ENCODE results near the gene HSD3B7.

HSD3B7 gene

GRCh38 chr16:30983898-30984610 is 953 bp upstream of the HSD3B7 start:
- DNase-seq = no peak

GRCh38 chr16:30985401-30986128 is 558 bp downstream of the HSD3B7 start:
- no peak for DNase-seq

DNA sequence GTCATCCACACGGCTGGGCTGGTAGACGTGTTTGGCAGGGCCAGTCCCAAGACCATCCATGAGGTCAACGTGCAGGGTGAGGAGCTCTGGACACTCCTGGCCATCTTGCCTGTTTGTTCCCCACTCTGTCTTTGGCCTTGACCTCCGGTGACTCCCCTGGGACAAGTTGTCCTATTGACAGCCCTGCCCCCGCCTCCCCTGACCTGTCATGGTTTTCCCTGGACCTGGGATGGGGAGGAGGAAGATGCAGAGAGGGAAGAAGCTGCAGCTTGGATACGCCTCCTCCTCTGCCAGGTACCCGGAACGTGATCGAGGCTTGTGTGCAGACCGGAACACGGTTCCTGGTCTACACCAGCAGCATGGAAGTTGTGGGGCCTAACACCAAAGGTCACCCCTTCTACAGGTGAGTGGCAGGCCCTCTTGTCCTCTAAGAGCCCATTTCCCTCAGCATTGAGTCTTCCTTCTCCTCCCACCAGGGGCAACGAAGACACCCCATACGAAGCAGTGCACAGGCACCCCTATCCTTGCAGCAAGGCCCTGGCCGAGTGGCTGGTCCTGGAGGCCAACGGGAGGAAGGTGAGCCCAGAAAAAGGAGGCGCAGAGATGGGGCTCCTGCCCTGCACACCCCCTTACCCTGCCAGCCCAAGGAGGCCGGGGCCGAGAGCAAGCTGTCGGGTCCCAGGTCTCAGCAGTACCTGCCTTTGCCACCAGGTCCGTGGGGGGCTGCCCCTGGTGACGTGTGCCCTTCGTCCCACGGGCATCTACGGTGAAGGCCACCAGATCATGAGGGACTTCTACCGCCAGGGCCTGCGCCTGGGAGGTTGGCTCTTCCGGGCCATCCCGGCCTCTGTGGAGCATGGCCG is 1.4 kb downstream of the HSD3B7 start:
- DNase-seq = no peak

DNA sequence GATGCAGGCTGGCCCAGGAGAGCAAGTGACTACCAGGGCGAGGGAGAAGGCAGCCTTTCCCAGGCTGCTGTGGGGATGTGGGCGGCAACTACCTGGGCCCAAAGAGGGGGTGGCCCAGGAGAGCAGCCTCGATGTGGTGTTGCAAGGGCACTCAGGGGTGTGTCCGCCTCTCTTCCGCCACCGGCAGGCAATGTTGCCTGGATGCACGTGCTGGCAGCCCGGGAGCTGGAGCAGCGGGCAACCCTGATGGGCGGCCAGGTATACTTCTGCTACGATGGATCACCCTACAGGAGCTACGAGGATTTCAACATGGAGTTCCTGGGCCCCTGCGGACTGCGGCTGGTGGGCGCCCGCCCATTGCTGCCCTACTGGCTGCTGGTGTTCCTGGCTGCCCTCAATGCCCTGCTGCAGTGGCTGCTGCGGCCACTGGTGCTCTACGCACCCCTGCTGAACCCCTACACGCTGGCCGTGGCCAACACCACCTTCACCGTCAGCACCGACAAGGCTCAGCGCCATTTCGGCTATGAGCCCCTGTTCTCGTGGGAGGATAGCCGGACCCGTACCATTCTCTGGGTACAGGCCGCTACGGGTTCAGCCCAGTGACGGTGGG is 2.7 kb downstream of the HSD3B7 start:
- no peak for DNase-seq

GRCh38 chr16:30989469-30990047 is 4.6 kb downstream of the HSD3B7 start:
- DNase-seq = no peak

DNA sequence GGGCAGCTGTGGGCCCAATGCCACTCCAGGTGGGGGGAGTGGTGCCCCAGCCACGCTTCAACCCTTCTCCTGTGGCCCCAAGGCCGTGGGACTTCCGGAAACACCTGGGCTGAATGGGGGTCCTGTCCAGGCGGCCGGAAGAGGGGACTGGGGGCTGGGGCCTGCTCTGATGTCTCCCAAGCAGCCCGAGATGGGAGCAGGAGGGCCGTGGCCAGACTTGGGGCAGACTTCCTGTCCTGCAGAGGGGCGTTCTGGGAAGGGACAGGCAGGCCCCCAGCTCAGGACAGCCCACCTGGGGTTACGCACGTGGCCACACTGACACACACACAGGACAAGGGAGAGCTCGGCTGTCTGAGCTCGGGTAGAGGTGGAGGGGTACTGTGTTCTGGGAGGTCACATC is 5.1 kb downstream of the HSD3B7 start:
- no peak for DNase-seq

GRCh38 chr16:30991052-30991451 is 6.0 kb downstream of the HSD3B7 start:
- DNase-seq = no peak

GRCh38 chr16:30992276-30992780 is 7.3 kb downstream of the HSD3B7 start:
- no peak for DNase-seq

- no peak for DNase-seq
Observed at GRCh38 chr16:30992931-30993816, 8.2 kb downstream of the HSD3B7 start.

GRCh38 chr16:30995927-30996323 is 10.9 kb downstream of the HSD3B7 start:
- no peak for DNase-seq

DNA sequence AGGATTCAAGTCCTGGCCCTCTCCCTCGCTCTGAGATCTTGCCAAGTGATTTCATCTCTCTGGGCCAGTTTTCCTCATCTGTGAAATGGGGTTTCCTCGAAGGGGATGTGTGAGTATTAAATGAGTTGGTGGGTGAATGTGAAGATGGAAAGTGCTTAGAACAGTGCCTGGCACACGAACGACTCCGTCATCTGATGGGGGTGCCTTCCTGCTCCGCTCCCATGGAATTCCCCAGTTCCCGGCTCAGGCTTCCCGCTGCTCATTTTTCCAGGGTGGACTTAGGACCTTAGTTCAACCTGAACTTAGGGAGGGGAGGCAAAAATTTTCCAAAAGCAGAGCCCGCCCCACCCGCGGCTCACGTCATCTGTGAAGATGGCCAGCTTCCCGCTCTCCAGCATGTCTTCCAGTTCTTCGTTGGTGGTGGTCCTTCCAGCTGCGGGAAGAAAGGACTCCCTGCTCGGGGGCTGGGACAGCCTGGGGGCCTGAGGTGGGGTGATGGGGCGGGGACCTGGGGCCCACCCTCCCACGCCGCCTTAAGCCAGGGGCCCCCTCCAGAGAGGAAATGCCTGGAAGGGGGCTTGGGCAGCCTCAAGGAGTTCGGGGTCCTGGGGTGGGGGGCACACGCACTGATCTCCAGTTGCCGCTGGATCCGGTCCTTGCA is 11.4 kb downstream of the HSD3B7 start:
- DNase-seq = no peak

- DNase-seq = peak; percentile 69
Observed at GRCh38 chr16:30996985-30997724, 12.1 kb downstream of the HSD3B7 start.

DNA sequence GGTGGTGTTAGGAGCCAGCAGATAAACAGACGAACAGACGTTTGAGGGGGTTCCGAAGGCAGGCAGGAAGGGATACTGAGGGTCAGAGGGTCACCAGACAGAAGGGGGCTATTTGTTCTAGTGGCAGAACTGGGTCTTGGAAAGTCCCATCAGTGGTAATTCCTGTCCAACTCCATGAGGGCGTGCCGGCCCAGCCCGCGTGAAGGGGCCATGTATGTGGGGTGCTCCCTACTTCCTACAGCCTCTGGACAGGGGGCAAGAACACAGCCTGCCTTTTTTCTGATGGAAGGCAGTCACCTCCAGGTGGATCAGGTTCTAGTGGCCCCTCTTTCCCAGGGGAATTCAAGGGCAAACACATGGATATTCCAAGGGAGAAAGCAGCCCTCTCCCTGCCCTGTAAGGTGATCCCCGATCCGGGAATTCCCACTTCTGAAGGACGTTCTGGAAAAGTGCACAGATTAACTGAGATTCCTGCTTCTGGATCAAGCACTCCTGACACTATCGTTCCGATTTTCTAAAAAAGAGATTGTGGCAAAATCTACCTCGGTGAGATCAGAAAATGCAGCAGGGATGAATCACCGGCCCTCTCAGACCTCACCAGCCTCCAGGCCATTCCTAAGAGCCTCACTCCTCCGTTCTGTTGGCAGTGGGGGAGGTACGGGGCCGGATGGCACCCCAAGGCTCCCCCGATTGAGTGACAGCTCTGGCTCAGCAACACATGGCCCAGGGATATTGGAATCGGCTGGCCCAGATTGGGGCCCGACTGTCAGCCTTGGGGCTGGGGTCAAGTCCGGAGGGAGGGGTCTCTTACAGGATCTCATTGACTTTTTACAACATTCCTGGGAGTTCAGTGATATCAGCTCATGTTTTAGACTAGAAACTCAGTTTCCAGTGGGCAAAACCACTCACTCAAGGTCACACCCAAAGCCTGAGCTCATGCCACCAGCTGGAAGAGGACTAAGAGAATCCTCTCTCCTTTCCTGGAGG is 13.0 kb downstream of the HSD3B7 start:
- no peak for DNase-seq

- DNase-seq = no peak
Observed at GRCh38 chr16:30998852-30999761, 14.1 kb downstream of the HSD3B7 start.

DNA sequence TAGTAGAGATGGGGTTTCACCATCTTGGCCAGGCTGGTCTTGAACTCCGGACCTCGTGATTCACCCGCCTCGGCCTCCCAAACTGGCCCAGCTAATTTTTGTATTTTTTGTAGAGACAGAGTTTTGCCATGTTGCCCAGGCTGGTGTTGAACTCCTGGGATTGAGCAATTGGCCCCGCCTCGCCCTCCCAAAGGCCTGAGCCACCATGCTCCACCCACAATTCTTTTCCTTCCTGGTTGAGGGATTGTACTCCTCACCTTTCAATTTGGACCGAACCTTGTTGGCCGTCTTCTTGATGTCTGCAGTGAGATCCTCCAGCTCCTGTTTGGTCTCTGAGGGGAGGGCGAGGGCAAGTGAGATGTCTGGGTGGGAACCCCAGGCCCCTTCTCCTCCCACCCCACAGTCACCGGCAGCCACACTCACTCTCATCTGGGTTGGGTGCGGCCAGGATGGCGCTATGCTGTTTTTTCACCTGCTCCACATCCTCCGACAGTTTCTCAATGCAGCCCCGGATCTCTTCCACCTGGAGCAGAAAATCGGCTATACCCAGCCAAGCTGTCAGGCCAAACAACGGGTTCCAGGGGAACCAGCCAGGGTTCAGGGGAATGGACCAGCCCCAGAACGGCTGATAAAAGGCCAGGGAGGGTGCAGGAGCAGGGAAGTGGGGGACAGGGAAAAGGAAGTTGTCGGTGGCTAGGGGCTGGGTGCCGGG is 15.8 kb downstream of the HSD3B7 start:
- DNase-seq = no peak

DNA sequence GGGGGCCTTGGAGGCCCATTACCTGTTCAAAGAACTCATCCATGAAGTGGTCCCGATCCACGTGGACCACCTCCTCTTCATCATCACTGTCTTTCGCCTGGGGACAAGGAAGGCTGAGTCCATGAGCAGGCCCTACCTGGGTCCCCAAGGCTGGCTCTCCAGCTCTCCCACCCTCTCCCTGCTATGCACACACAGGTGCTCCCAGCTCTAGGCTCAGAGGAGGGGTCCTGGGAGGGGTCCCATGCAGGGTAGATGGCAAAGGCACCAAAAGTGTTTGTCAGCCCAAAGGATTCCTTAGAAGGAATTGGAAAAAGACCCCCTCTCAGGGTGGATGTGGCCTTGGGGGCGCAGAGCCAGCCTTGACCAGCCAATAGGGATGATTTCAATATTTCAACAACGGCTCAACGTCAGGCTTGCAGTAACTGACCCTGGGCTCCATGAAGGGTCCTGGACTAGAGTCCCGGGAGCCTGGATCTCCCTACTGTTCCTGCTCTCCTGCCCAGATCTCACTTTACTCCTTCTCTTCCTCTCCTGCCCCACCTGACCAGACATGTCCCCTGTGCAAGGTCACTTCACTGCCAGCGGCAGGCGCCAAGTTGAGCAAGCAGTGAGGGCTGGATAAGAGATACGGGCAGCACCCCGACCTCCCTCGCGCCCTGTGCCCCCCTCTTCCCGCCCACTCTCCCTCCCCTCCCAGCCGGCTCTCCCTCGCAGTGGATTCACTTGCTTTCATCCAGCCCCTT is 16.7 kb downstream of the HSD3B7 start:
- DNase-seq = no peak
